Thyroid gland (tissue), 4 donors: ENCODE data around the gene HEPACAM.

Source experiments
- CTCF ChIP-seq, 6 experiments: fragments of 200-600 bp in 3 of 6; fragments of 450-650 bp in 3 of 6; sonication (generic) in 3 of 6; IDR thresholded peaks; one replicate each; pipeline ENCODE4 v1.5.1; 2016 to 2019; ENCODE audit warnings: antibody characterized with exemption in 6 of 6, mild to moderate bottlenecking in 2 of 6, inconsistent platforms in 1 of 6, moderate library complexity in 1 of 6
- POLR2A ChIP-seq, 2 donors: fragments of 450-650 bp; IDR thresholded peaks; one replicate each; pipeline ENCODE4 v1.6.1; 2017; ENCODE audit warnings: antibody characterized with exemption in 2 of 2, mild to moderate bottlenecking in 2 of 2, moderate library complexity in 1 of 2

- no peak for TF ChIP-seq CTCF (IDR thresholded peaks at IDR 0.05)
- no peak for TF ChIP-seq POLR2A (IDR thresholded peaks at IDR 0.05)
Observed at GRCh38 chr11:124895471-124895971, 40.3 kb downstream of the HEPACAM start.
